GM18505 (cell line): Measurements from ENCODE around the gene SIGLEC1.

Source experiments
- ATAC-seq: cut with Tn5 transposase; IDR thresholded peaks from one replicate; pipeline ENCODE4 v1.9.1; 2021; ENCODE audit not compliant: unreplicated experiment
- POLR2A ChIP-seq: IDR thresholded peaks from 4 replicates; pipeline ENCODE4 v1.6.1; 2011; ENCODE audit warnings: borderline replicate concordance; ENCODE audit not compliant: insufficient read depth, insufficient read length; ENCODE audit errors: extremely low read depth

Gene SIGLEC1

GRCh38 chr20:3739054-3739925 is 26.9 kb upstream of the SIGLEC1 start:
- no peak for ATAC-seq
- TF ChIP-seq POLR2A: no peak

- ATAC-seq: no peak
These were observed 26.0 kb upstream of the SIGLEC1 start for GRCh38 chr20:3738111-3739053.

GRCh38 chr20:3735768-3736167 is 23.4 kb upstream of the SIGLEC1 start:
- no peak for ATAC-seq
- TF ChIP-seq POLR2A: no peak

More at GRCh38 chr20:3738111-3739053, 26.0 kb upstream of the SIGLEC1 start:
- TF ChIP-seq POLR2A: no peak

- TF ChIP-seq POLR2A: no peak
- ATAC-seq: no peak
These were observed 21.9 kb upstream of the SIGLEC1 start for GRCh38 chr20:3734111-3734843.

GRCh38 chr20:3733119-3733995 is 21.0 kb upstream of the SIGLEC1 start:
- no peak for TF ChIP-seq POLR2A

GRCh38 chr20:3732327-3733118 is 20.1 kb upstream of the SIGLEC1 start, which contains the start of gene HSPA12B:
Gene HSPA12B (plus strand): TSS chr20:3732685. CDS start chr20:3738675, 5,990 bp downstream.
- TF ChIP-seq POLR2A: no peak
- ATAC-seq: no peak

More at GRCh38 chr20:3733119-3733995, 21.0 kb upstream of the SIGLEC1 start:
- ATAC-seq: no peak

GRCh38 chr20:3731944-3732326 is 19.5 kb upstream of the SIGLEC1 start:
- no peak for TF ChIP-seq POLR2A
- no peak for ATAC-seq

- ATAC-seq: no peak
- TF ChIP-seq POLR2A: no peak
These were observed 18.6 kb upstream of the SIGLEC1 start for GRCh38 chr20:3730803-3731672.

GRCh38 chr20:3729811-3730540 is 17.6 kb upstream of the SIGLEC1 start:
- ATAC-seq: no peak
- TF ChIP-seq POLR2A: no peak

- ATAC-seq: no peak
- TF ChIP-seq POLR2A: no peak
These were observed 17.0 kb upstream of the SIGLEC1 start for GRCh38 chr20:3729378-3729777.
